Measurements from ENCODE around the gene NBEAL1. TPM values are rescaled to one million over a fixed set of nuclear protein-coding genes. Genes with fewer than 3 reads are reported as not detected.
"Not testable (repeated sequence)": the region's sequence is repeated elsewhere in the genome, so short reads cannot be mapped to it uniquely, and the experiment has no call there.

NBEAL1 gene
- total RNA-seq (2014; rRNA removed; shearing (Covaris generic)), result 15.1 and 18.1 TPM in 2 replicates

DNA sequence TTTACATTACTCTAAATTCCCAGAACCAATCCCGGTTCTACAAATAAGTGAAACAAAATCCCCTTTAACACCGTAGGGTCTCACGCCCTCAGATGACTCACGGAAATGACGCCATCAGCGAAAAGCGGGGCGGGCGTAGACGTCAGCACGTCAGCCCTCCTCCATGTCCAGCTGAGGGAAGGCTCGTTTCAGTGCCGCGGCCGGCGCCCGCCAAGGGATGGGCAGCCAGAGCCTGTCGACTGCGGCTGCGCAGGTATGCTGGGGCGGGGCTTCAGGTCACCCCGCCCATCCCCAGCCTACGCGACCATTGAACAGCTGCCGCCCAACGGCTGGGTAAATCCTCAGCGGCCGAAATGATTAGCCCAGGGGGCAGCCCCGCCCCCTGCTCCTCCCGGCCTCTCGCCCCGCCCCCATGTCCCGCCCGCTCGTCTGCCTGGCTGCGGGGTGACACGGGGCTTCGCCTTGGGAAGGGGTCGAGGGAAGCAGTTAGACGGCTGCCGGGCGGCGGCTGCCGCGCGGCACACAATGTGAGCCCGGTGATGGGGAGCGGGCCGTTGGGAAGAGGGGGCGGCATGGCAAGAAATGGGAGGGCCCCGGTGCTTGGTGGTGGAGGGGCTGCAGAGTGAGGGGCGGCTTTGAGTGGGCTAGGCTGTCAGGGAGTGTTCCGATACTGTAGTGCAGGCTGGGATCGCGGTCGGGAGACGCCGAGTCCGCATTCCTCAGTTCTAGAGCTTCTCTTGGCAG is at the start of gene NBEAL1:
Gene NBEAL1 (plus strand): TSS at position 420 of the 744 bp plus-strand sequence. CDS start 1,510 bp downstream, outside the sequence.
- Histone ChIP-seq H3K4me1 (replicated peaks) (peaks cover 12% of the 10 kb centered on the region), H3K9me3 (replicated peaks) (no peaks in the 10 kb centered on the region), H3K36me3 (peaks cover 13% of the 10 kb centered on the region; the same call in 1 of the 2 replicates), H3K27ac (peak within 1 kb of the TSS; percentile 80), H3K27me3 (replicated peaks) (no peaks in the 10 kb centered on the region), H3K4me3 (peak within 1 kb of the TSS; percentile 73)
- peak; percentile 98 to 99 for DNase-seq (ENCODE audit: low read depth in 1 of 2, low spot score in 2 of 2)

DNA sequence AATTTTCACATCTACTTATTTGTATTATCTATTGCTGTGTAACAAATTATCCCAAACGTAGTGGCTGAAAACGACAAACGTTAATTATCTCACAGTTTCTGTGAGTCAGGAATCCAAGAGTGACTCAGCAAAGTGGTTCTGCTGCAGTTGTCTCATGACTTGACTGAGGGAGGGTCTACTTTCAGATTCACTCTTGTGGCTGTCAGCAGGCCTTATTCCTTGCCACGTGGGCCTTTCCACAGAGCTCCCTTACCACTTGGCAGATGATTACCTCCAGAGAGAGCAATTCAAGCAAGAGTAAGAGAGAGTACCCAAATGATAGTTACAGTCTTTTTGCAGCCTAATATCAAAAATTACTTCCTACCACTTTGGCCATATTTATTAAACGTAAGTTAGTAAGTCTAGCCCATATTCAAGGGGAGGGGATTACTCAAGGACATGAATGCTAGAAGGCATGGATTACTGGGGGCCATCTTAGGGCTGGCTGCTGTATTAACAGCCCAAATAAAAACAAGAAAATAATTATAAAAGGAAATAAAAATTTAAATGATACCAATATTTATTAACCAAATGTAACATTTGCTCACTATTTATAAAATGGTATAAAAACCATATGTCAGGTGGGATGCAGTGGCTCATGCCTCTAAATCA is 48.7 kb upstream of the NBEAL1 start:
- Histone ChIP-seq H3K27me3 (replicated peaks) (no peaks in the 10 kb centered on the region), H3K27ac (peak overlapping the region; percentile 18; the same call in 1 of the 2 replicates), H3K4me3 (no peak overlapping the region), H3K9me3 (replicated peaks) (no peaks in the 10 kb centered on the region), H3K36me3 (no peaks in the 10 kb centered on the region), H3K4me1 (replicated peaks) (peaks cover 3% of the 10 kb centered on the region; the same call in 1 of the 2 replicates)
- peak in 1 of 2 experiments; percentile 22 for DNase-seq (ENCODE audit: low read depth in 1 of 2, low spot score in 2 of 2)

DNA sequence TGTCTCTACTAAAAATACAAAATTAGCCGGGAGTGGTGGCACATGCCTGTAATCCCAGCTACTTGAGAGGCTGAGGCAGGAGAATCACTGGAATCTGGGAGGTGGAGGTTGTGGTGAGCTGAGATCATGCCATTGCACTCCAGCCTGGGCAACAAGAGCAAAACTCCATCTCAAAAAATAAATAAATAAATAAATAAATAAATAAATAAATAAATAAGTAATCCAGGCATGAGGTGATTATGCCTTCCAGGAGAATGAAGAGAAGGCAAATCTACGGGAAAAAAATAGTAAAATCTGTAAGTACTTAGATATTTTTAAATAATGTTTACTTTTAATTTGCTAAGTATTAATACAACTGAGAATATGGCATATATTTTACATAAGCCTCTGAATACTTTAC is 45.3 kb upstream of the NBEAL1 start:
- H3K27ac ChIP-seq; H3K4me1 ChIP-seq (replicated peaks); H3K27me3 ChIP-seq (replicated peaks); H3K9me3 ChIP-seq (replicated peaks); H3K36me3 ChIP-seq; H3K4me3 ChIP-seq; DNase-seq (ENCODE audit: low read depth in 1 of 2, low spot score in 2 of 2): not testable (repeated sequence)

DNA sequence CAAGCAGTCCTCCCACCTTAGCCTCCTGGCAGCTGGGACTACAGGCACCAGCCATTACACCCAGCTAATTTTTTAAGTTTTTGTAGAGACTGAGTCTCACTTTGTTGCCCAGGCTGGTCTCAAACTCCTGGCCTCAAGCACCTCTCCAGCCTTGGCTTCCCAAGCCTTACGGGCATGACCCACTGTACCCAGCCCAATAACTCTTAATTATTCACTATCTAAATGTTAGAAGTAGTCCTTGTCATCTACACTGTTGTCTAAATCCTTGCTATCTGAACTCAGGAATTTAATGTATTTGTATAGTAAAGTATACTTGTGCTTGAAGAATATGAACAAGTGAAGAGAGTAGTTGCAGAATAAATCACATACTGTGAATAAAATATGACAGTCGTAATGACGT is 37.9 kb upstream of the NBEAL1 start:
- no peak for DNase-seq (ENCODE audit: low read depth in 1 of 2, low spot score in 2 of 2)
- no peak overlapping the region for H3K27ac ChIP-seq
- no peaks in the 10 kb centered on the region for H3K27me3 ChIP-seq (replicated peaks)
- H3K4me1 ChIP-seq (replicated peaks), result no peaks in the 10 kb centered on the region
- no peaks in the 10 kb centered on the region for H3K9me3 ChIP-seq (replicated peaks)
- no peak overlapping the region for H3K4me3 ChIP-seq
- H3K36me3 ChIP-seq, result no peaks in the 10 kb centered on the region

DNA sequence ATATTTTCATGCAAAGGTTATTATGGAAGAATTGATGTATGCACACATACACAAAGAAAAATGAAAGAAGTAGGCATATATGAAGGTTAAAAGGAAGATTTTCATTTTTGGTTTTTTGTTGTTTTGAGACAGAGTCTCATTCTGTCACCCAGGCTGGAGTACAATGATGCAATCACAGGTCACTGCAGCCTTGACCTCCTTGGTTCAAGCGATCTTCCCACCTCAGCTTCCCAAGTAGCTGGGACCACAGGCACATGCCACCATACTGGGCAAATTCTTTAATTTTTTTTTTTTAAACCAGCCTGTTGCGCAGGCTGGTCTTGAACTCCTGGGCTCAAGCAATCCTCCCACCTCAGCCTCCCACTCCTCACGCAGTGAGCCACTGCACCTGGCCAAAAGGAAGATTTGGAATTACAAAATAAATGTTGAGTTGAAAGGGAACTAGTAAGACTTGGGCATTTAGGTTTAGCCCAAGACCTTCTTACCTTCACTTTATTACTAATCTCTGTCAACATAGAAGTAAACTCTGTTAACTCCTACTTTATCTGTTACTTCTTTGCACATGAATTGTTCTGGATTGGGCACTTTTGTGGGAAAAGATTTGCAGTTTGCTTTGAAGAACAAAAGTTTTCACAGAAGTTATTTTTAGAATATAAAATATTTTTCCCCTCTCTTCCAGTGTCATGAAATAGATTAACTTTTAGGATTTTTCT is 31.7 kb upstream of the NBEAL1 start:
- Histone ChIP-seq H3K27me3 (replicated peaks) (no peaks in the 10 kb centered on the region), H3K9me3 (replicated peaks) (no peaks in the 10 kb centered on the region), H3K27ac (no peak overlapping the region), H3K4me1 (replicated peaks) (no peaks in the 10 kb centered on the region), H3K4me3 (no peak overlapping the region), H3K36me3 (no peaks in the 10 kb centered on the region)
- no peak for DNase-seq (ENCODE audit: low read depth in 1 of 2, low spot score in 2 of 2)

DNA sequence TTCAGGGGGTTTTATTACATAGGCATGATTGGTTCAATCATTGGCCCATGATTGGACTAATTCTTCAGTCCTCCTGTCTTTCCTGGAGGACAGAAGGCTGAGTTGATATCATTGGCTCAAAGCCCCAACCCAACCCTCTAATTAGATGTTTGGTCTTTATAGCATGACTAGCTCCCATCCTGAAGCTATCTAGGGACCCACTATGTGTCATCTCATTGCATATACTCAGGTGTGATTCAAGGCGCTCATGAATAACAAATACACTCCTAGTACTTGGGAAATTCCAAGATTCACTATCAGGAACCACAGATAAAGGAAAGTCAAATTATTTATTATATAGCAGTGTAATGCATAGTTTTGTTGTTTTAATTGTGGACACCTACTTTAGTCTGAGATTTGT is 24.9 kb upstream of the NBEAL1 start:
- Histone ChIP-seq H3K27me3 (replicated peaks) (no peaks in the 10 kb centered on the region), H3K27ac (no peak overlapping the region), H3K9me3 (replicated peaks) (no peaks in the 10 kb centered on the region), H3K4me1 (replicated peaks) (no peaks in the 10 kb centered on the region), H3K36me3 (no peaks in the 10 kb centered on the region), H3K4me3 (no peak overlapping the region)
- no peak for DNase-seq (ENCODE audit: low read depth in 1 of 2, low spot score in 2 of 2)

DNA sequence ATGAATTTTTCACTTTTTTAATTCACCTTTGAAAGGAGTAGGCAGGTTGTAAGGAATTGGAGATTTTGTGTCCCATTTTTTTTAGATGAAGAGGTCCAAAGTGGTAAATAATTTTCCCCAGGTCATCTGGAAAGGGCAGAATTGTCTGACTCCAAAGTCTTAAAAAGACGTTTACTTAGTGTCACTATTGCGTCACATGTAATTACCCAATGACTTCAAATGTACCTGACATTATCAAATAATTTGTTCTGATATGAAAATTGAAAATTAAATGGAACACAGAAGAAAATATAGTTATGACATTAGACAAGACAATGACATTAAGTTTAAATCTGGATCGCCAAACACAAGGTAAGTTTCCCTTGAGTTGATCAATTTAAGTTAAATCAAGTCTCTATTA is 24.2 kb upstream of the NBEAL1 start:
- H3K27ac ChIP-seq, result no peak overlapping the region
- no peaks in the 10 kb centered on the region for H3K9me3 ChIP-seq (replicated peaks)
- H3K27me3 ChIP-seq (replicated peaks), result no peaks in the 10 kb centered on the region
- no peaks in the 10 kb centered on the region for H3K36me3 ChIP-seq
- no peak for DNase-seq (ENCODE audit: low read depth in 1 of 2, low spot score in 2 of 2)
- H3K4me3 ChIP-seq, result no peak overlapping the region
- no peaks in the 10 kb centered on the region for H3K4me1 ChIP-seq (replicated peaks)

DNA sequence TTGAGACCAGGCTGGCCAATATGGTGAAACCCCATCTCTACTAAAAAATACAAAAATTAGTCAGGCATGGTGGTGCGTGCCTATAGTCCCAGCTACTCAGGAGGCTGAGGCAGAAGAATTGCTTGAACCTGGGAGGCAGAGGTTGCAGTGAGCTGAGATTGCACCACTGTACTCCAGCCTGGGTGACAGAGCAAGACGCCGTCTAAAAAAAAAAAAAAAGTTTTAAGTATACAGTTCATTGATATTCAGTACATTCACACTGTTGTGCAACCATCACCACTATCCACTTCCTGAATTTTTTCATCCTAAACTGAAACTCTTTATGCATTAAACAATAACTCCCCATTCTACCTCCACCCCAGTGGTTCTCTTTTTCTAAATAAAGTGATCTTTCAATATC is 17.6 kb upstream of the NBEAL1 start:
- not testable (repeated sequence) for H3K27ac ChIP-seq; H3K9me3 ChIP-seq (replicated peaks); H3K4me3 ChIP-seq; H3K27me3 ChIP-seq (replicated peaks); H3K4me1 ChIP-seq (replicated peaks); DNase-seq (ENCODE audit: low read depth in 1 of 2, low spot score in 2 of 2); H3K36me3 ChIP-seq

DNA sequence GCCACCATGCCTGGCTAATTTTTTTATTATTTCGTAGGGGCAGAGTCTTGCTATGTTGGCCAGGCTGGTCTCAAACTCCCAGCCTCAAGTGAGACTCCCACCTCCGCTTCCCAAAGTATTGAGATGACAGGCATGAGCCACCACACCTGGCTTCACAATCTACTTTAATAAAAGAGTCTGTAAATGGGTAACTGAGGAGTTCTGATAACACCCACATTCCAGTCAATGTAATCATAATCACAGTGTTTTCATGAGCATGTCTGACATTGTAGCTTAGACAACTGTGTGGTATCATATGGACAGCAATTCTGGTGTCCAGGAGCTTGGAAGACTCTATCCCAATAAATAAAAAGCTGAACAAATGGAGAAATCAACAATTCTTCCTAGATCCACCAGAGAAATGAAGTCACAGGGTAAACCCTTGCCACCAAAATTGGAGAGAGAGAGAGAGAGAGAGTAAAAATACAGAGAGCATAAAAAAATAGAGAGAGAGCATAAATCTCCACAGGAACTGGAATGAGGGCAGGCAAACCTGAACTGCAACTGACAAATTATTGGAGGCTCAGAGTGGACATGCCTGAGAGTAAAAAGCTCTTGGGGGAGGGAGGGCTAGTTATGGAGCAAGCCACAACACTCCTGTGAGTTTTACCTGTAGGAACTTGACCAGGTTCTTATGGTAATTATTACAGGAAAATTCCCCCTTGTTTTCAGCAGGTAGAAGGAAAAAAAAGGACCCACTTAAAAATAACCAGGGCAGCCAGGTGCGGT is 12.4 kb upstream of the NBEAL1 start:
- Histone ChIP-seq H3K27me3 (replicated peaks) (0 out of 2 replicates have a peak, but pooled peaks cover 5% of the 10 kb centered on the region), H3K36me3 (no peaks in the 10 kb centered on the region), H3K27ac (no peak overlapping the region), H3K4me3 (no peak overlapping the region), H3K9me3 (replicated peaks) (no peaks in the 10 kb centered on the region), H3K4me1 (replicated peaks) (no peaks in the 10 kb centered on the region)
- DNase-seq (ENCODE audit: low read depth in 1 of 2, low spot score in 2 of 2), result no peak

DNA sequence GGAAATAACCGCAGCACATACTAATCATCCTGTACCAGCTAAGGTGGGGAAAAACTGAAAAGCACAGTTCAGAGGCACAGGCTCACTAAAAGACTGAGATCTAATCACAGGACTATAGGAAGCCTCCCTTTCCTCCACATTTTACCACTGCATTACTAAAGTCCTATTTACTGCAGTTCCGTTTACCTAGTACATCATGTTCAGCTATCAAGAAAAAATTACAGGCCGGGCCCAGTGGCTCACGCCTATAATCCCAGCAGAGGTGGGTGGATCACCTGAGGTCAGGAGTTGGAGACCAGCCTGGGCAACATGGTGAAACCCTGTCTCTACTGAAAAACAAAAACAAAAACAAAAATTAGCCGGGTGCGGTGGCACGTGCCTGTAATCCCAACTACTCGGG is 11.0 kb upstream of the NBEAL1 start:
- Histone ChIP-seq H3K27ac (no peak overlapping the region), H3K4me1 (replicated peaks) (no peaks in the 10 kb centered on the region), H3K4me3 (no peak overlapping the region), H3K27me3 (replicated peaks) (0 out of 2 replicates have a peak, but pooled peaks cover 5% of the 10 kb centered on the region), H3K36me3 (no peaks in the 10 kb centered on the region), H3K9me3 (replicated peaks) (no peaks in the 10 kb centered on the region)
- no peak for DNase-seq (ENCODE audit: low read depth in 1 of 2, low spot score in 2 of 2)

DNA sequence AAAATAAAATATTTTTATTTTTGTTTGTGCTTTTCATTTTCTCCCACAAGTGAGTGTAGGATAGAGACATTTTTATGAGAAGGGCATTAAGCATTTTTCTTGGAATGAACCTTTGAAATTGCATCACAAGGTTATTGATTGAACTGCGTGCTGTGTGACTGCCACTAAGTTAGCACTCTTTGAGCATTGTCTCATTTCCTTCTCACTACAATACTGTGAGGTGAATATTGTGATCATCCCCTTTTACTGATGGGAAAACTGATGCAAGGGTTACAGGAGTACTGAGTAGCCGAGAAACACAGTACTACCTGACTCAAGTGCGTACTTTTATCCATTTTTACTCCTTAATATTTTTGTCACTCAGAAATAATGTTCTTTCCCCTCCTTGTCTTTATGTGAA is 2.0 kb downstream of the NBEAL1 start:
- Histone ChIP-seq H3K36me3 (peaks cover 13% of the 10 kb centered on the region; the same call in 1 of the 2 replicates), H3K9me3 (replicated peaks) (no peaks in the 10 kb centered on the region), H3K4me3 (no peak overlapping the region), H3K27me3 (replicated peaks) (no peaks in the 10 kb centered on the region), H3K4me1 (replicated peaks) (peaks cover 12% of the 10 kb centered on the region), H3K27ac (no peak overlapping the region)
- no peak for DNase-seq (ENCODE audit: low read depth in 1 of 2, low spot score in 2 of 2)

DNA sequence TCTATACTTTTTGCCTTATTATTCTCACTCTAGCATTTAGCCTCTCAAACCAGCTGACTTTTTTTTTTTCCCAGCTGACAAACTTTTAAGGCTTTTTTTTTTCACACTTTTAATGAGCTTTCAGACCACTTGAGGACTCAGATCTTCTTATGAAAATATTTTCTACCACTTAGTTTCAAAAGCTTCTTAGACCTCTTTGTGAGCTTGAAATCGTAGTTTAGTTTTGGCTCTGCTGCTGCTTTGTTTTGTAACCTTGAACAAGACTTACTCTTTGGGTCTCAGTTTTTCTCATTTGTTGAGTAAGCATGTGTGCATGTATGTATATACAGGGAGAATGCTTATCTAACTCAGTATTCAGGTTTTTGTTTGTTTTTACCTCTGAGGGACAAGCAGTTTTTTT is 3.5 kb downstream of the NBEAL1 start:
- peaks cover 13% of the 10 kb centered on the region; the same call in 1 of the 2 replicates for H3K36me3 ChIP-seq
- no peaks in the 10 kb centered on the region for H3K27me3 ChIP-seq (replicated peaks)
- peak in 1 of 2 experiments; percentile 7 for DNase-seq (ENCODE audit: low read depth in 1 of 2, low spot score in 2 of 2)
- no peak overlapping the region for H3K27ac ChIP-seq
- no peak overlapping the region for H3K4me3 ChIP-seq
- peaks cover 12% of the 10 kb centered on the region for H3K4me1 ChIP-seq (replicated peaks)
- no peaks in the 10 kb centered on the region for H3K9me3 ChIP-seq (replicated peaks)

DNA sequence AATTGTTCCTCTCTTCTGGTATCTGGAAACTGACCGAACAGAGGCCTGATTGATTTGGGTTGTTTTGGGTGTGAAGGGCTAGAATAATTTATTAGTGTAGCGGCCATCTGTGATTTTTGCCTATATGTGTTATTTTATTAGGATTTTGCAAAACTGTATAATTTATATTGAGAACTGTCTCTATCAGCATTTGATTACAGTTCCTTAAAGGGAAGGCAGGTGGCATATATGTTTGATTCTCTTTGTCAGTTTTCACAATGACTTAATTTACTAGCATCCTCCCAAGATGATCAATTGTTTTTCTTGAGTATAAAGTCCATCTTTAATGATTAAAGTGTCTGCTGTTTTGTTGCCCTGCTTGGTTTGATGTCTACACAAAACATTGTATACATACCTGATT is 4.5 kb downstream of the NBEAL1 start:
- no peak overlapping the region for H3K27ac ChIP-seq
- H3K9me3 ChIP-seq (replicated peaks), result no peaks in the 10 kb centered on the region
- DNase-seq (ENCODE audit: low read depth in 1 of 2, low spot score in 2 of 2), result no peak
- peaks cover 12% of the 10 kb centered on the region for H3K4me1 ChIP-seq (replicated peaks)
- H3K4me3 ChIP-seq, result no peak overlapping the region
- peaks cover 13% of the 10 kb centered on the region; the same call in 1 of the 2 replicates for H3K36me3 ChIP-seq
- no peaks in the 10 kb centered on the region for H3K27me3 ChIP-seq (replicated peaks)
